GM12873 (cell line): ENCODE measurements around the gene KRTAP10-4.

ENCODE experiments used
- TF ChIP-seq, protein P1 (sequence below): IDR thresholded peaks from 2 replicates; pipeline ENCODE4 v1.5.1; 2012; ENCODE audit warnings: low read depth, mild to moderate bottlenecking, moderate library complexity, low read length, control low read depth; ENCODE audit not compliant: insufficient read depth; ENCODE audit errors: missing control alignments

Gene KRTAP10-4

DNA sequence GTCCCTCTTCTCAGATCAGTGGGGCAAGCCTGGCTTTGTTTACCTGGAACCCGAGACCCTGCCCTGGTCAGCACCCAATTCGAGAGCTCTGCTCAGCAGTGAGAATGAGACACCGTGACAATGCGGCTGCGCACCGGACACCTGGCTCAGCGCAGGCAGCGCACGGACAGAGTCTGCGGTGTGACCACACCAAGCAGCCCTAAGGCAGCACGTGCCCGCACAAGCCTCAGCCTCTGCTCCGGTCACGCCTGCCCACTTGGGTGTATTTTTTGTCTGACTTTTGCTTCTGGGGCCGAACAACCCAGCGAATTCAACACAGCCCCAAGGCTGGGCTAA is 43.0 kb downstream of the KRTAP10-4 start:
- TF ChIP-seq, protein P1, sequence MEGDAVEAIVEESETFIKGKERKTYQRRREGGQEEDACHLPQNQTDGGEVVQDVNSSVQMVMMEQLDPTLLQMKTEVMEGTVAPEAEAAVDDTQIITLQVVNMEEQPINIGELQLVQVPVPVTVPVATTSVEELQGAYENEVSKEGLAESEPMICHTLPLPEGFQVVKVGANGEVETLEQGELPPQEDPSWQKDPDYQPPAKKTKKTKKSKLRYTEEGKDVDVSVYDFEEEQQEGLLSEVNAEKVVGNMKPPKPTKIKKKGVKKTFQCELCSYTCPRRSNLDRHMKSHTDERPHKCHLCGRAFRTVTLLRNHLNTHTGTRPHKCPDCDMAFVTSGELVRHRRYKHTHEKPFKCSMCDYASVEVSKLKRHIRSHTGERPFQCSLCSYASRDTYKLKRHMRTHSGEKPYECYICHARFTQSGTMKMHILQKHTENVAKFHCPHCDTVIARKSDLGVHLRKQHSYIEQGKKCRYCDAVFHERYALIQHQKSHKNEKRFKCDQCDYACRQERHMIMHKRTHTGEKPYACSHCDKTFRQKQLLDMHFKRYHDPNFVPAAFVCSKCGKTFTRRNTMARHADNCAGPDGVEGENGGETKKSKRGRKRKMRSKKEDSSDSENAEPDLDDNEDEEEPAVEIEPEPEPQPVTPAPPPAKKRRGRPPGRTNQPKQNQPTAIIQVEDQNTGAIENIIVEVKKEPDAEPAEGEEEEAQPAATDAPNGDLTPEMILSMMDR: no peak

DNA sequence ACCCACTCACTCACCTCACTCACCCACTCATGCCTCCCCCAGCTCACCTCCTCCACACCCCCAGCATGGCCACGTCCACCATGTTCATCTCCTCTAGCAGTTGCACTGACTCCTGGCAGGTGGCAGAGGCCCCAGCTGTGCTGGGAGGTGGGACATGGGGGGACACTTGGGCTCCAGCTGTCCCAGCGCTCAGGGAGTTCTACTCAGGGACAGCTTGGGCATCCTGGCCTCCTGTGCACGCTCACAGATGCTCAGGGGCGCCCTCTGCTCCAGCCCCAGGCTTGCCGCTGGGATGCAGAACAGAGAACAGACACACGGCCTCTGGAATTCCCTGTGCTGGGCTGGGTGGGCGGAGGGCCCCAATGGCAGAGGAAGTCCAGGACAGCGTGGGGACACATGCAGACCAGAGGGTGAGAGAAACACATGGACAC is 43.6 kb downstream of the KRTAP10-4 start:
- TF ChIP-seq, protein P1: no peak

DNA sequence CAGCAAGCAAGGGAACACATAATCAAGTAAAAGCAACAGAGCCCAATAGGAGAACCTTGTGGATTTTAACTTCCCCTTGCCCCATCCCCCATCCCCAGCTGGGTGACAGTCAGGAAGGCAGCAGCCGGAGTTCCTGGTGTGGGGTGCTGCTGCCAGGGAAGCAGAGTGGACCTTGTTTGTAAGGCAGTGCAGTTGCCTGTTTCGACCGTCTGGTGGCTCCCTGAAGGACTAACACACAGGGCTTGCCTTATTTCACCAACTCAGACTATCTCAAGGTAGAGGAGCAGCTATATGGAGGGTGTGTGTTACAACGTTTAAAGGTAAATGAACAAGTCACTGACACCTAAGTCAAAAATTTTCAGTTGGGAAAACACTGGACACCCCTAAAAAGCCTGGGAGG is 45.0 kb downstream of the KRTAP10-4 start:
- TF ChIP-seq, protein P1: peak; percentile 31

DNA sequence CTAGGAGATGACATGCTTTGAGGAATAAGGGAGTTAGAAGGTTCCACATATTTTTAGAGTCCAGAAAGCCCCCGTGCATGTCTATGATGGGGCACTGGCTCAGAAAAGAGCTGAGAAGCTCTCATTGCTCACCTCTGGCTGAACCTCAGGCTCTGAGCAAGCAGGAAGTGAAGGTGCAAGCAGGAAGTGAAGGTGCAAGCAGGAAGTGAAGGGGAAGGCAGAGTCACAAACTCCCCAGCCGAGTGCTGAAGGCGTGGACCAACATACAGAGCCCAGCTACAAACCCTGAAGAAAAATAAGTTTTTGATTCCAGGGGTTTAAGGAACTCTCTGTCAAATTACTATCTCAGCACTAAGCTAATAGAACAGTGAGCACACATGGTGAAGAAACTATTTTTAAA is 45.4 kb downstream of the KRTAP10-4 start:
- TF ChIP-seq, protein P1: no peak

DNA sequence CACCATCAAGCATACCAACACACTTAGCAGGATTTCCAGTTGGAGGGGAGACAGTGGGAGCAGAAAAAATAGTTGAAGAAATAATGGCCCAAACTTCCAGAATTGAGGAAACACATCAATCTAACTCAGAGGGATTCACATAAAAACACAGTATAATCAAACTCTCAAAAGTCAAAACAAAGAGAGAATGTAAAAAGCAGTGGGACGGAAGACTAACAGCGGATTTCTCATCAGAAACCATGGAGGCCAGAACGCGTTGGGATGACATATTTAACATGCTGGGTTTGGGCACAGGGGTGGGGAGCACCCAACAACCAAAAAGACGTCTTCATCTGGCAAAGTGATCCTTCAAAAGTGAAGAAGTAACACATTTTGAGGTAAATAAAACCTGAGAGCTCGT is 46.4 kb downstream of the KRTAP10-4 start:
- TF ChIP-seq, protein P1: no peak

DNA sequence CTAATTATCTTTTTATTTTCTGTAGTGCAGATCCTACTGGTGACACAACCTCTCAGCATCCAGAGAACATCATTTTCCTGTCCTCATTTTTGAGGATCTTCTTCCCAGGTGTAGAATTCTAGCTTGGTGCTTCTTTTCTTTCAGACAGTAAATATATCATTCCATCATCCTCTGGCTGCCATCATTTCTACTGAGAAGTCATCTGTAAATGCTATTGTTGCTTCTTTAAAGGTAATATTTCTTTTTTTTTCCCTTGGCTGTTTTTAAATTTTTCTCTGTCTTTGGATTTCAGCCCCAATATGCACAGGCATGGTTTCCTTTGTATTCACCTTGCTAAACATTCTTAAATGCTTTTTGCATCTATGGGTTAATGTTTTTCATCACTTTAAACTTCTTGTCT is 50.0 kb downstream of the KRTAP10-4 start:
- TF ChIP-seq, protein P1: no peak
